Measurements from ENCODE around the gene LRGUK. TPM values are rescaled to one million over a fixed set of nuclear protein-coding genes. Genes with fewer than 3 reads are reported as not detected.

Gene LRGUK
- total and polyA plus RNA-seq, 2 of the 8 experiments (the other 6 are each of a cell fraction or from before 2014, with no cell fraction given): 1.5 to 3.6 TPM

- TF ChIP-seq ASH2L (IDR thresholded peaks at IDR 0.05; ENCODE audit: low read length) (no peak), ATF3 (IDR thresholded peaks at IDR 0.05; ENCODE audit: insufficient read depth, low read depth, low read length) (no peak), BRCA1 (IDR thresholded peaks at IDR 0.05; ENCODE audit: low read depth, low read length) (no peak), SP4 (IDR thresholded peaks at IDR 0.05; ENCODE audit: low read length) (no peak), CHD2 (IDR thresholded peaks at IDR 0.05; ENCODE audit: low read length) (no peak), CBX5 (IDR thresholded peaks at IDR 0.05; ENCODE audit: low read depth, low read length) (no peak)
- TF ChIP-seq, protein P1, sequence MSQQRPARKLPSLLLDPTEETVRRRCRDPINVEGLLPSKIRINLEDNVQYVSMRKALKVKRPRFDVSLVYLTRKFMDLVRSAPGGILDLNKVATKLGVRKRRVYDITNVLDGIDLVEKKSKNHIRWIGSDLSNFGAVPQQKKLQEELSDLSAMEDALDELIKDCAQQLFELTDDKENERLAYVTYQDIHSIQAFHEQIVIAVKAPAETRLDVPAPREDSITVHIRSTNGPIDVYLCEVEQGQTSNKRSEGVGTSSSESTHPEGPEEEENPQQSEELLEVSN (IDR thresholded peaks at IDR 0.05): no peak
Measured at GRCh38 chr7:134120405-134120804, 6.7 kb upstream of the LRGUK start (continued).
